Measurements from ENCODE around the gene EYS.

EYS gene

DNA sequence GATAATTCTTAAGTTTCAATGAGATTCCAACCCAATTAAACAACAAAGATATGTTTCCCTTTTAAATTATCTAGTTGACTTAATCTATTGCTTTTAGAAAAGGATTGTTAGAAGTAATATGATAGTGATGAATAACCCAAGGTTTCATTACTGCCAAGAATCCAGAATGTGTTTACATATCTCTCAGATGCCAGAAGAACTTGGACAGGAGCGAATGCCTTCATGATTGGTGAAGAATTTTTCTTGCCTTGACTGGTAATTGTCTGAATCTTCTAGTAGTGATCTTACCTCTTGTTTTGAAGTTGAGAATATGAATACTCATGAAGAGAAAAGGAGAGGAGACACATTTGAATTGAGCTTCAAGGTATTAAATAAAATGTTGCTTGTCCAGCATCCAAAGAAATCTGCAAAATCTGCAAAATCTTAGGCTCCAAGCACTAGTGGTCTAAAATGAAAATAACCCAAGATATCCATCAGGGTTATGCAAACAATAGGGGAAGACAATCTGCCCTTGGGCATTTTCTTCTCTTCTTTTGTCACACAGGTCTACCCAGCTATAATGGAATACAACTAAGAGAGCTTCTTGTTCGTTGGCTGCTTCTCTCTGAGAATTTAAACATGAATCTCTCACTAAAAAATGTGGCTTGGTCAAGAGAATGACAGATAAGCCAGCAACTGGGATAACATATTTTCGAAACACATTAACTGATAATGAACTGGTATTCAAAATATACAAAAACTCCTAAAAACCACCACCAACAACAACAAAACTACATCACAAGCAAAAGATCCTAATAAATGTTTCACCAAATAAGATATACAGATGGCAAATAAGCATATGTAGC is 928.9 kb downstream of the EYS start:
- Histone ChIP-seq H3K4me2 (ENCODE audit: low read length) (no peak overlapping the region), H3K36me3 (ENCODE audit: insufficient read depth, low read length) (no peaks in the 10 kb centered on the region), H3K4me3 (ENCODE audit: low read length) (no peak overlapping the region), H3K9ac (ENCODE audit: low read depth, low read length) (no peak overlapping the region), H3K4me1 (ENCODE audit: control insufficient read depth, insufficient read depth, low read length) (no peaks in the 10 kb centered on the region), H3K9me3 (replicated peaks; ENCODE audit: low read length) (peaks cover 4% of the 10 kb centered on the region), H3K27me3 (ENCODE audit: control insufficient read depth, insufficient read depth, low read length) (no peaks in the 10 kb centered on the region)

DNA sequence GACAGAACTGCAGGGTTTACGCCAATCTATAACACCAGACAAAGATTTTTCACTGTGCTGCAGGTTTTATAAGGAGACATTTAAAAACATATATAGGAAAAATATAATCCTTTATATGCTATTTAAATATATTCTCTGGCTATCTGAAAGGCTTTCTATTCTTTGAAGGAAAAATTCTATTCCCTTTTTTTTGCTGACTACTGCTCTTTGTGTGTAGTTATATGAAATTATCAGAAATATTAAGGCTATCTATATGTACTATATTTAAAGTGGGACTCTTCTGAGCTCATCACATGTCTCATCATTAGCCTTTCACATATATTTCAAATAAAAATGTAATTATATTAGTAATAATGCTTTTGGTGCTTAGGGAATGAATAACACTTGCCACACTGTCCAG is 930.7 kb downstream of the EYS start:
- Histone ChIP-seq H3K27me3 (ENCODE audit: control insufficient read depth, insufficient read depth, low read length) (no peaks in the 10 kb centered on the region), H3K4me3 (ENCODE audit: low read length) (no peak overlapping the region), H3K4me1 (ENCODE audit: control insufficient read depth, insufficient read depth, low read length) (no peaks in the 10 kb centered on the region), H3K4me2 (ENCODE audit: low read length) (no peak overlapping the region), H3K9ac (ENCODE audit: low read depth, low read length) (no peak overlapping the region), H3K9me3 (replicated peaks; ENCODE audit: low read length) (peaks cover 4% of the 10 kb centered on the region), H3K36me3 (ENCODE audit: insufficient read depth, low read length) (no peaks in the 10 kb centered on the region)

DNA sequence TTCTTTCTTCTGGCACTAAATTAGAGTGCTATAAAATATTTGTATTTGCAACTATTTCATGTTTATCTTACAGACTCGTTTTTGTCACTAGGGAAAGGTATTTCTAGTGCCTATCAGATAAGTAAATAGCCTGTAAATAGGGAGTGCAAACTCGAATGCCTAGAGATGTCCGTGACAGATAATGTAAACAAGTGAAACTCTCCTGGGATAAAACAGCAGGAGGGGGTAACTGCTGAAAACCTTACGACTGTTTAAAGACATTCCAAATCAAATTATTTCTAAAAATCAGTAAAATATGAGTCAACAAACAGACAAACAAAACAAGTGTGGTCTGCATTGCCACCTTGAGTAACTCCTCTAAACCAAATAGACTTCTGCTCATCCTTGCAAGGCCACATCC is 932.1 kb downstream of the EYS start:
- peaks cover 4% of the 10 kb centered on the region for H3K9me3 ChIP-seq (replicated peaks; ENCODE audit: low read length)
- no peaks in the 10 kb centered on the region for H3K4me1 ChIP-seq (ENCODE audit: control insufficient read depth, insufficient read depth, low read length)
- H3K4me2 ChIP-seq (ENCODE audit: low read length) = no peak overlapping the region
- no peaks in the 10 kb centered on the region for H3K36me3 ChIP-seq (ENCODE audit: insufficient read depth, low read length)
- H3K27me3 ChIP-seq (ENCODE audit: control insufficient read depth, insufficient read depth, low read length) = no peaks in the 10 kb centered on the region
- H3K4me3 ChIP-seq (ENCODE audit: low read length) = no peak overlapping the region
- H3K9ac ChIP-seq (ENCODE audit: low read depth, low read length) = no peak overlapping the region

DNA sequence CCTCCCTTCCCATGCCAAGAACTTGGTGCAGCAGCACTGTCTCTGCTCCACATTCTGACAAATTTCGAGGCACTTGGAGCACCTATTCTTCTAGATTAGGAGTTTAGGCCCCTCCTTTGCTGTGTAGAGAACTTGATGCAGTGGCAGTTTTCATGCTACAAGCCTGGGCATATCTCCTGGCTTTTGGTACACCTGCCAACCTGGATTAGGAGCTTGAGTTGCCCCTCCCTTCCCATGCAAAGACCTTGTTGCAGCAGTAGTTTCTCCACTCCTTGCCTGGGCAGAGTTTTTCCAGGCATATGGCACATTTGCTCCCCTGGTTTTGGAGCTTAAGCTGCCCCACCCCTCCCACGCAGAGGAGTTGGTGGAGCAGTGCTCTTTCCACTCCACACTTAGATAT is 956.1 kb downstream of the EYS start:
- no peaks in the 10 kb centered on the region for H3K9me3 ChIP-seq (replicated peaks; ENCODE audit: low read length)
- H3K27me3 ChIP-seq (ENCODE audit: control insufficient read depth, insufficient read depth, low read length) = no peaks in the 10 kb centered on the region
- H3K4me1 ChIP-seq (ENCODE audit: control insufficient read depth, insufficient read depth, low read length) = no peaks in the 10 kb centered on the region
- no peak overlapping the region for H3K9ac ChIP-seq (ENCODE audit: low read depth, low read length)
- no peaks in the 10 kb centered on the region for H3K36me3 ChIP-seq (ENCODE audit: insufficient read depth, low read length)
- H3K4me3 ChIP-seq (ENCODE audit: low read length) = no peak overlapping the region
- no peak overlapping the region for H3K4me2 ChIP-seq (ENCODE audit: low read length)

DNA sequence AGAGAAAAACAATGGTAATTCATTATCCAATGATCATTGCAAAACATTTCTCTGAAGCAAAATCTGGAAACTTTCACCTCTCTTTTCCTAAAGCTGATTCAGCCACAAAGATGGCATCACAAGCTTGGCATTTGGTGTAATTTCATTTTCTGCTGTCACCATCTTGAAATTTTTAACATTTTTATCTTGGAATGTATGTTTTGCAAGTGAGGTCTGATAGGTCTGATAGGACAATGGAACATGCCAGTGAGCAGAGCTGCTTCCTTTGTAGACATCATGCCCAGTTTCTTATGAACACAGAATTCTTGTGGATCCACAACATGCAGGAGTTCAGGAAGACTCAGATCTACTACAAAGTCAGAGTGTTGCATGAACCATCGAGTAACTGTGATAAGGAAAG is 969.6 kb downstream of the EYS start:
- H3K4me2 ChIP-seq (ENCODE audit: low read length) = no peak overlapping the region
- H3K27me3 ChIP-seq (ENCODE audit: control insufficient read depth, insufficient read depth, low read length) = no peaks in the 10 kb centered on the region
- peaks cover 4% of the 10 kb centered on the region for H3K9me3 ChIP-seq (replicated peaks; ENCODE audit: low read length)
- no peaks in the 10 kb centered on the region for H3K4me1 ChIP-seq (ENCODE audit: control insufficient read depth, insufficient read depth, low read length)
- H3K4me3 ChIP-seq (ENCODE audit: low read length) = no peak overlapping the region
- H3K9ac ChIP-seq (ENCODE audit: low read depth, low read length) = no peak overlapping the region
- H3K36me3 ChIP-seq (ENCODE audit: insufficient read depth, low read length) = no peaks in the 10 kb centered on the region

DNA sequence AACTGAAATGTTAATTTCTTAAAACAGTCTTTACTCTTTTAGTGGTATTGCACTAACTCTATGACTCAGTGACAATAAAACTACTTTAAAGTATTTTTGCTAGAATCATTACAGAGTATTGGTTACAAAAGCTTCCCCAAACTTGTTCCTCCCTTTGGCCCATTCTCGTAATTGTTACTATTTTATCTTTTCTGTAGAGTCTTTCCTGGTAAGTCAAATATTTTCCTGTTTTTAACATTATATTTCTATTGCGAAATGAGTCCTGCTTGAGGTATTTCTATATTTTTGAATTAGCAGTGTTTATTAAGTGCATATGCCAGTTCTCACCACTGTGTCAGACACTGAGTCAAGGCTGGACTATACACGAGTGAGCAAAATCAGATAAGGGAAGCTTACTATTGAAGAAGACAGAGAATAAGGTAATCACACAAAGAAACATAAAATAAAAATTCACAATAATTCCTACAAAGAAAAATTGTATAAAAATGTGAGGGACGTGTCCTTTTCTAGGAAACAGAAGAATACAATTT is 970.5 kb downstream of the EYS start:
- H3K9ac ChIP-seq (ENCODE audit: low read depth, low read length) = no peak overlapping the region
- no peaks in the 10 kb centered on the region for H3K27me3 ChIP-seq (ENCODE audit: control insufficient read depth, insufficient read depth, low read length)
- H3K4me3 ChIP-seq (ENCODE audit: low read length) = no peak overlapping the region
- no peak overlapping the region for H3K4me2 ChIP-seq (ENCODE audit: low read length)
- no peaks in the 10 kb centered on the region for H3K36me3 ChIP-seq (ENCODE audit: insufficient read depth, low read length)
- H3K9me3 ChIP-seq (replicated peaks; ENCODE audit: low read length) = peaks cover 4% of the 10 kb centered on the region
- no peaks in the 10 kb centered on the region for H3K4me1 ChIP-seq (ENCODE audit: control insufficient read depth, insufficient read depth, low read length)

DNA sequence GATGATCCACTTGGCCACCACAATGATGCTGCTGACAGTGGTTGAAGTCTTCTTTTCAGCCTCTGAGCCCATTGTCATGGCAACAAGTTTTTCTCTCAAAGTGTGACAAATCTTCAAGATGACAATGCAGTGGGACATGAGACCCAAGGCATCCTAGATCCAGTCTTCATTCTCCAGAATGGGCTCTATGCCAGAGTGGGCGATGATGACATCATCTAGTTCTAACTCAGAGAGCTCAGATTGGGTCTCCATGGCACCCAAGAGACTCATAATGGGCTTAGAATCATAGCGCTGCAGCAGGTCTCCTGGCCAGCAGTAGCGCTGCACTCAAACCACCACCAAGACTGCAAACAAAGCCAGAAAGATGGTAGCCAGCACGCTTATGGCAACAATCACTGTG is 973.6 kb downstream of the EYS start:
- H3K9me3 ChIP-seq (replicated peaks; ENCODE audit: low read length) = peaks cover 4% of the 10 kb centered on the region
- H3K4me3 ChIP-seq (ENCODE audit: low read length) = no peak overlapping the region
- H3K27me3 ChIP-seq (ENCODE audit: control insufficient read depth, insufficient read depth, low read length) = no peaks in the 10 kb centered on the region
- no peak overlapping the region for H3K9ac ChIP-seq (ENCODE audit: low read depth, low read length)
- no peaks in the 10 kb centered on the region for H3K36me3 ChIP-seq (ENCODE audit: insufficient read depth, low read length)
- no peaks in the 10 kb centered on the region for H3K4me1 ChIP-seq (ENCODE audit: control insufficient read depth, insufficient read depth, low read length)
- H3K4me2 ChIP-seq (ENCODE audit: low read length) = no peak overlapping the region

DNA sequence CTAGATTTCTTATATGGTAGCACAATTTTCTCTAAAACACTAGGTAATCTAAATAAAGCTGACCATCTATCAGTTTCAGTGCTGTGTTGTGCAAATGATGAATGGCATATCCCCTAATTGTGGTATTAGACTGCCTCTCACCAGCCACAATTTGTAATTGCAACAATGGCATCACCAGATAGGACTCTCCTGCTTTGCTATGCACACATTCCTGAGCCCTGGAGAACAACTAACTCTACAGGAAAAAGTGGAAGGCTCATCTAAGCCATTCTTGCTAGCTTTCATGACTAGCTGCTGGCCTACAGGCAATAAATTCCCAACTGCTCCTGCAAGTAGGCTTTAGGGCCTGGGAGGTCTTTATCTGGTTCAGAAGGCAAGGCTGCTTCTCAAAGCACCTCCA is 974.1 kb downstream of the EYS start:
- Histone ChIP-seq H3K4me2 (ENCODE audit: low read length) (no peak overlapping the region), H3K4me3 (ENCODE audit: low read length) (no peak overlapping the region), H3K9me3 (replicated peaks; ENCODE audit: low read length) (no peaks in the 10 kb centered on the region), H3K36me3 (ENCODE audit: insufficient read depth, low read length) (no peaks in the 10 kb centered on the region), H3K27me3 (ENCODE audit: control insufficient read depth, insufficient read depth, low read length) (no peaks in the 10 kb centered on the region), H3K4me1 (ENCODE audit: control insufficient read depth, insufficient read depth, low read length) (no peaks in the 10 kb centered on the region), H3K9ac (ENCODE audit: low read depth, low read length) (no peak overlapping the region)

DNA sequence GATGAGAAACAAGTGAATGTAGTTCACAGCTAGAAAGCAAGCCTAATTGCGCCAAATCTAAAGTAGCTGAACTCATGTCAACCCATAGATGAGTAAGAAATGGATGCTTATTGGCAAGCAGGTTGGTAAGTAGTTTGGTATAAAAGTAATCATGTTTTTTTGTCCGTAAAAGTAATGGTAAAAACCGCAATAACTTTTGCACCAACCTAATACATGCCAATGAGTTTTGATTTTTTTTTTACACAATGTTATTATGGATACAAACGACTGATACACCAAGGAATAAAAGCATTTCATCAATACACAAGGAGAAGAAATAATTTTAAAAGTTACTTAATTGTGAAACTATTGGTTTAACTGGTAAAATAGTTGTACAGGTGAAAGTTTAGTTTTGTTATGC is 977.5 kb downstream of the EYS start:
- Histone ChIP-seq H3K4me3 (ENCODE audit: low read length) (no peak overlapping the region), H3K4me1 (ENCODE audit: control insufficient read depth, insufficient read depth, low read length) (no peaks in the 10 kb centered on the region), H3K4me2 (ENCODE audit: low read length) (no peak overlapping the region), H3K36me3 (ENCODE audit: insufficient read depth, low read length) (no peaks in the 10 kb centered on the region), H3K9me3 (replicated peaks; ENCODE audit: low read length) (no peaks in the 10 kb centered on the region), H3K27me3 (ENCODE audit: control insufficient read depth, insufficient read depth, low read length) (no peaks in the 10 kb centered on the region), H3K9ac (ENCODE audit: low read depth, low read length) (no peak overlapping the region)

DNA sequence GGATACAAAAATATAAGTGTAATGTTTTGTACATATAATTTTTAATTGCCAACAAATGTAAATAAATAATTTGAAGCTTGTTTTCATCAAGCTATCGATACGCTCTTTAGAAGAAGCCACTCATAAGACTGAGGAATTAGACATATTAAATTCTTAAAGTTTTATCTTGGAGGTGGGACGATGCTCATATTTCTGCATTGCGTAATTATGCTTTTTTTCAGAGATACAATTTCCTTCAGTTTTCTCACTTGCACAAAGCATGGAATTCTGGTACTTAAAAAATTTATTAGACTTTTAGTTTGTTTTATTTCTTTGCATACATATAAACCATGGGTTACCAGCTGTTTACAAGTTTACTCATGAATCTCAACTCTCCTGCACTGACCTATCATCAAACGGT is 980.0 kb downstream of the EYS start:
- Histone ChIP-seq H3K36me3 (ENCODE audit: insufficient read depth, low read length) (no peaks in the 10 kb centered on the region), H3K27me3 (ENCODE audit: control insufficient read depth, insufficient read depth, low read length) (no peaks in the 10 kb centered on the region)

DNA sequence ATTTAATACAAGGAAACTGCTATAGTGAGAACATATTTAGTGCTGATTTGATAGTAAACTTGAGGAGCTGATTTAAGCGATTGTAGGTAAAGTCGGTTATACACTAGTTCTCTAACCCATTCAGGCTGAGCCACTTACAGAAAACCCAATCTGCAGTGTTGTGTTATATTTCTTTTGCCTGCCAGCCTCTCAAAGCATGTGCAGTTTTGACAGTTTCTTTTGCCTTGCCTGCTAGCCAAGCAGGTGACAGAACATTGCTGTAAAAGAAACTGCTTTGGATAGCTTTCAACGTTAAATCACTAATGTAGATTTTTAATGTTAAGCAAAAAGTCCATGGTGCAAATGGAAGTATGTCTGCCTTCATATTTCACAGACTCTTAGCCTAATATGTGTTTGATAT is 982.9 kb downstream of the EYS start:
- Histone ChIP-seq H3K9ac (ENCODE audit: low read depth, low read length) (no peak overlapping the region), H3K36me3 (ENCODE audit: insufficient read depth, low read length) (no peaks in the 10 kb centered on the region), H3K9me3 (replicated peaks; ENCODE audit: low read length) (peaks cover under 1% of the 10 kb centered on the region), H3K4me2 (ENCODE audit: low read length) (no peak overlapping the region), H3K27me3 (ENCODE audit: control insufficient read depth, insufficient read depth, low read length) (no peaks in the 10 kb centered on the region), H3K4me3 (ENCODE audit: low read length) (no peak overlapping the region), H3K4me1 (ENCODE audit: control insufficient read depth, insufficient read depth, low read length) (no peaks in the 10 kb centered on the region)

More for the DNA sequence above, 980.0 kb downstream of the EYS start:
- no peaks in the 10 kb centered on the region for H3K9me3 ChIP-seq (replicated peaks; ENCODE audit: low read length)
- no peak overlapping the region for H3K4me2 ChIP-seq (ENCODE audit: low read length)
- H3K9ac ChIP-seq (ENCODE audit: low read depth, low read length) = no peak overlapping the region
- H3K4me3 ChIP-seq (ENCODE audit: low read length) = no peak overlapping the region
- H3K4me1 ChIP-seq (ENCODE audit: control insufficient read depth, insufficient read depth, low read length) = no peaks in the 10 kb centered on the region

All from skeletal muscle satellite cell (primary cell).